Stimulated activated CD8-positive, alpha-beta memory T cell treated with anti-CD3 and anti-CD28 coated beads, Interleukin-4, amount 100 ng/mL, for 24 hours (primary cell): Measurements from ENCODE around the gene MILR1.
"Not testable (repeated sequence)": the region's sequence is repeated elsewhere in the genome, so short reads cannot be mapped to it uniquely, and the experiment has no call there.

Source experiments
- DNase-seq: peaks from one replicate; pipeline ENCODE4 v3.0.0-alpha.2; 2020; ENCODE audit warnings: low read depth

MILR1 gene

DNA sequence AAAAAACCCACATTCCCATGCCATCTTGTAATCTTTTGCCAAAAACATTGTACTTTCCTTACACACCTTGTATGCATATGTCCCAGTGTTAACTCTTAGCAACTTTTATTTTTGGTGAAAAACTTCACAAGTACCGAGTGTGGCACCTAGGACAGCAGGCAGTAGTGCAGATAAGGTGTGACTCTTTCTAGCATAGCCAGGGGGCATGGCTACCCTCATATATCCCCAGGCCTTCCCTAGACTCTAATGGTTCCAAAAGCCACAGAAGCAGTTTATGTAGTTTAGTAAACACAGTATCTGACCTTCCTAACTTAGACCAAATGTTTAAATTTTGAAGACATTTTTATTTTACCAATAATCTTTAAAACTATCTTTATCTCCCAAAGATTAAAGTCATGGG, 20.5 kb upstream of the MILR1 start:
- DNase-seq, result no peak

DNA sequence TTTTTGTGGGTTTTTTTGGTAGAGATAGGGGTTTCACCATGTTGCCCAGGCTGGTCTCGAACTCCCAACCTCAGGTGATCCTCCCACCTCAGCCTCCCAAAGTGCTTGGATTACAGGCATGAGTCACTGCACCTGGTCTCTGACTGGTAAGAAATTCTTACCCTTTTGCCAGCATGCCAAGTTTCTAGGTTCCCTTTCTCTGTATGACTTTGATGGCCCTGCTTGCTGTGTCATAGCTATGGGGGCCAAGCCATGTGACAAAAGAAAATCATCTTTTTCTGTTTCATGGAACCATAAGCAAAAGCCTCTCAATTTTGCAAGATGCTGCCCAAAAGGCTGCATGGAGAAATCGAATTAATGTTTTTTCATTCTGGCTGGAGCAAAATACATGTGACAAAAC, 18.9 kb upstream of the MILR1 start:
- DNase-seq, result not testable (repeated sequence)

DNA sequence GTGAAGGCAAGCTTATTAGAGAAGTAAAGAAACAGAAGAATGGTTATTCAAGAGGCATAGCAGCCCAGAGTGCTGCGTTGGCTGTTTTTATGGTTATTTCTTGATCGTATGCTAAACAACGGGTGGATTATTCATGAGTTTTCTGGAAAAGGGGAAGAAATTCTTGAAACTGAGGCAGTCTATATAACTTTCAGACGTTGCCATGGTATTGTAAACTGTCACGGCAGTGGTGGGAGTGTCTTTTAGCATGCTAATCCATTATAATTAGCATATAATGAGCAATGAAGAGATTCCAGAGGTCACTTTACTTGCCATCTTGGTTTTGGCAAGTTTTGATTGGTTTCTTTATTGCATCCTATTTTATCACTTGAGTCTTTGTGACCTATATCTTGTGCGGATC, 17.4 kb upstream of the MILR1 start:
- DNase-seq, result no peak

DNA sequence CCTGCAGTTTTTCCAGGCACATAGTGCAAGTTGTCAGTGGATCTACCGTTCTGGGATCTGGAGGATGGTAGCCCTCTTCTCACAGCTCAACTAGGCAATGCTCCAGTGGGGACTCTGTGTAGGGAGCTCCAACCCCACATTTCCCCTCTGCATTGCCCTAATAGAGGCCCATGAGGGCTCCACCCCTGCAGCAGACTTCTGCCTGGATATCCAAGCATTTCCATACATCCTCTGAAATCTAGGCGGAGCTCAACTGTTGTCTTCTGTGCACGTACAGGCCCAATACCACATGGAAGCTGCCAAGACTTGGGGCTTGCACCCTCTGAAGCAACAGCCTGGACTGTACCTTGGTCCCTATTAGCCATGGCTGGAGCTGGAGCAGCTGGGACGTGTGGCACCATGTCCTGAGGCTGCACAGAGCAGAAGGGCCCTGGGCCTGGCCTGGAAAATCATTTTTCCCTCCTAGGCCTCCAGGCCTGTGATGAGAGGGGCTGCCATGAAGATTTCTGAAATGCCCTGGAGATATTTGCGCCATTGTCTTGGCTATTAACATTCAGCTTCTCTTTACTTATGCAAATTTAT, 10.9 kb upstream of the MILR1 start:
- DNase-seq, result no peak

DNA sequence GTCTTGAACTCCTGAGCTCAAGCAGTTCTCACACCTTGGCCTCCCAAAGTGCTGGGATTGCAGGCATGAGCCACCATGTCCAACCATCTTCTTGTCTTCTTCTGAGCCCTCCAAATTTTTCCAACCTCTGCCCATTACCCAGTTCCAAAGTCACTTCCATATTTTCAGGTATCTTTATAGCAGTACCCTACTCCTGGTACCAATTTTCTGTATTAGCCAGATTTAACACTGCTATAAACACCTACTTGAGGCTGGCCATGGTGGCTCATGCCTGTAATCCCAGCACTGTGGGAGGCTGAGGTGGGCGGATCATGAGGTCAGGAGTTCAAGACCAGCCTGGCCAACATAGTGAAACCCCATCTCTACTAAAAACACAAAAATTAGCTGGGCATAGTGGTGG, 9.4 kb upstream of the MILR1 start:
- DNase-seq, result not testable (repeated sequence)

DNA sequence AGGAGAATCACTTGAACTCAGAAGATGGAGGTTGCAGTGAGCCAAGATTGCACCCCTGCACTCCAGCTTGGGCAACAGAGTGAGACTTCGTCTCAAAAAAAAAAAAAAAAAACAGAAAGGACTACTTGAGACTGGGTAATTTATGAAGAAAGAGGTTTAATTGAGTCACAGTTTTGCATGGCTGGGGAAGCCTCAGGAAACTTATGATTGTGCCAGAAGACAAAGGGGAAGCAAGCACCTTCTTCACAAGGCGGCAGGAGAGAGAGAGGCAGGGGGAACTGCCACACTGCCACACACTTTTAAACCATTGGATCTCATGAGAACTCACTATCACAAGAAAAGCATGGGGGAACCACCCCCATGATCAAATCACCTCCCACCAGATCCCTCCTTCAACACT, 9.0 kb upstream of the MILR1 start:
- no peak for DNase-seq

DNA sequence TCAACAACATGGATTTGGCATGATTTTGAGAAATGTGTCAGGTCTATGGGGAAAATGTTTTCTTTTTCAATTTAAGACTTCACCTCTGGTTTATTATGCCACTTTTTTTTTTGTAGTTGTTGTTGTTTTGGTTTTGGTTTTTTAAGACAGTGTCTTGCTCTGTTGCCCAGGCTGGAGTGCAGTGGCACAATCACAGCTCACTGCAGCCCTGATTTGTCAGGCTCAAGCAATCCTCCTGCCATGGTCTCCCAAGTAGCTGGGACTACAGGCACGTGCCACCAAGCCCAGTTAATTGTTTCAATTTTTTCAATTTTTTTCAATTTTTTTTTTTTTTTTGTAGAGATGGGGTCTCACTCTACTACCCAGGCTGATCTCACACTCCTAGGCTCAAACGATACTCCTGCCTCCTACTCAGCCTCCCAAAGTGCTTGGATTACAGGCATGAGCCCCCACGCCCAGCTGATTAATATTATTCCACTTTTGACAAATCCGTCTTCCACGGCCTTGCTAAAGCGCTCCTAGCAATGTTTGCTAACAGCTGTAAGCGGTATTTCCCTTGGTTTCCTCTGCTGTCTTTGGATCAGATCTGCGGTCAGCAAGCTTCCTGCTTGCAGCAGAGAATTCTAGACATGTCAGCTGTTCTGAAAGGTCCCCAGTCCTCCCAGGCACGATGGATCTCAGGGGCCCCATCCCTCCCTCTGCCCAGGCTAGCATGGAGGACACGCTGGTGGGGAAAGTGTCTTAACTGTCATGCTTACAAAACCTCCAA, 7.0 kb upstream of the MILR1 start:
- DNase-seq, result no peak

DNA sequence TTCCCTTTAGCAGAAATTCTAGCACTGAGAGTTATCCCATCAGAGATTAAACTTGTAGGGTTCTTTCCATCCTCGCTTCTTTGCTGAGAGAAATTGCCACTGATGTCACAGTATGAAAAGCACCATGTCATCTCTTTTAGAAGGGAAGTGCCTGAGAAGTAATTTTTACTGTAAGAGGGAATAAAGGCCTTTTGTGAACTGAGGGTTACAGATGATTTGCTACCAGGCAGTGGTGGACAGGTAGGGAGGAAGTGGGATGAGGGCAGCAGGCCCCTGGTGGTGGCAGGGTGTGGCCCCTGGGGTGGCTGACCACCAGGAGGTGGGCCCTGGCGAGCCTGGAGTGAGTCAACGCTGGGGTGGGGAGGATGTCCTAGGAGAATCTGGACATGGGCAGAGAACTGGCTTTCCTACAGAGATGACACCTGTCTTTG, 6.4 kb upstream of the MILR1 start:
- no peak for DNase-seq

DNA sequence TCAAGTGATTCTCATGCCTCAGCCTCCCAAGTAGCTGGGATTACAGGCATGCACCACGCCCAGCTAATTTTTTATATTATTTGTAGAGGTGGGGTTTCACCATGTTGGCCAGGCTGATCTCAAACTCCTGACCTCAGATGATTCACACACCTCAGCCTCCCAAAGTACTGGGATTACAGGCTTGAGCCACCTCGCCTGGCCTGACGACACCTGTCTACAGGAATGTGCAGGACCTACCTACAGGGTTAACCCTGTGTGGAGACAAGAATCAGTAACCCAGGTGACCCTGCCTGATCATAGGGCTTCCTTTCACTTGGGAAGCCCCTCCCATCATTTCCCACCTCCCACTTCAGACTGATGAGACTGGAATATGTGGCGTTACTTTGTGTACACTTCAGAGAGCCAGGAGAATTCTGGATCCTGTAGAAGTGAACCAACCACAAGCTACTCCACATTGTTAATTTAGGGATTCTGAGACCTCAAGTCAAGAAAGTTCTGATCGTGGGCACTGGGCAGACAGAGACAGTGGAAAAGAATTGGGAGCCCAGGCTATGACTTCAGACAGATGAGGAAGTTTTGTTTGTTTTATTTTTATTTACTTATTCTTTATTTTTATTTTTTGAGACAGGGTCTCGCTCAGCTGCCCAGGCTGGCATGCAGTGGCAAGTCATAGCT, 5.7 kb upstream of the MILR1 start:
- DNase-seq, result no peak

DNA sequence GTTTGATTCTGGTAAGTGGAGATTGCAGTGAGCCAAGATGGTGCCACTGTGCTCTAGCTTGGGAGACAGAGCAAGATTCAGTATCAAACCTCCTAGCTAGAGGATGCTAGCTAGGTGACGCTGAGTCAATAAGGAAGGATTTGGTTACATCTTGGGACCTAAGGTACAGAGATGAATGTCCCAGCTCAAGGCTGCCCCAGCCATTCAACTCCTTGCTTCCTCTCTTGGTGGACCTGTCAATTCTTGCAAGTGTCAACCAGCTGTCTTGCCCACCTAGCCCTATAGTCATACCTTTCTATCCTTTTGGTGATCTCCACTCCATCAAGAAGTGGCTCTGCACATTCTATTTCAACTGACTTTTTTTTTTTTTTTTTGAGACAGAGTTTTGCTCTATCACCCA, 1.4 kb upstream of the MILR1 start:
- no peak for DNase-seq

DNA sequence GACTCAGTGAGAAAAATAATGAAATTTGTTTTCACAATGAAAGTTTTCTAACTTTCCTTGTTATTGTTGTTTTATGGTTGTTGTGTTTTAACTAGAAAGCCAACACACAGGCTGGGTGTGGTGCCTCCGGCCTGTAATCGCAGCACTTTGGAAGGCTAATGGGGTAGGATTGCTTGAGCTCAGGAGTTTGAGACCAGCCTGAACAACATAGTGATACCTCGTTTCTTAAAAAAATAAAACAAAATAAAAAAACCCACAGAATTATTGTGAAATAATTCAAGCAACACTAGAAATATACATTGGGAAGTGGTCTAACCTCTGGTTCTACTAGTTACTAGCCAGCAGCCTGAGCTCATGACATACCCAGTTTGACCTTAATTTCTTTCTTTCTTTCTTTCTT, 630 bp downstream of the MILR1 start:
- no peak for DNase-seq

DNA sequence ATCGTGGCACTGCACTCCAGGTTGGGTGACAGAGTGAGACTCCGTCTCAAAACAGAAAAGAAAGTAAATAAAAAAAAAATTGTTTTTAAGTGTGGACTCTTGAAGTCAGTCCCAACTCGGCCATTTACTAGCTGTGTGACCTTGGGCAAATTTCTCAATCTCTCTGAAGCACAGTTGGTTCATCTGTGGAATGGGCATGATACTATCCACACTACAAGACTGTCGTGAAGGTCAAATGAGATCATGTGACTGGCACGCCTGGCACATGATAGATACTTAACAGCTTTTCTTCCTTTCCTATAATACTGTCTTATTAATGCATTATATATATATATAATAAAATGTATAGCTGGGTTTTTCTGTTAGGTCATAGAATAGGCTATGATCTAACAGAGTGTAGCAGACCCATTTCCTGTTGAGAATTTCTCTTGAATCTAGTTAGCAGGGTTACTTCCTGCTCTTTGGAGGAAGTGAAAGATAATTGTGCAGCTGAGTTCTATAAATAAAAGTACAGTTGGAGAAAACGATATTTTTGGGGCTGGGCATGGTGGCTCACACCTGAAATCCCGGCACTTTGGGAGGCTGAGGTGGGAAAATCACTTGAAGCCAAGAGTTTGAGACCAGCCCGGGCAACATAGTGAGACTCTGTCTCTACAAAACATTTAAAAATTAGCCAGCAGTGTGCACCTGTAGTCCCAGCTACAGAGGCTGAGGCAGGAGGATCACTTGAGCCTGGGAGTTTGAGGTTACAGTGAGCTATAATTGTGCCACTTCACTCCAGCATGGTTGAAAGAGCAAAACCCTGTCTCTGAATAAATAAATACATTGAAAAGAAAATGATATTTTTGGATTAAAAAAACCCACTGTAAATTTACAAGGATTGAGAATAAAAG, 7.3 kb downstream of the MILR1 start:
- DNase-seq, result no peak

DNA sequence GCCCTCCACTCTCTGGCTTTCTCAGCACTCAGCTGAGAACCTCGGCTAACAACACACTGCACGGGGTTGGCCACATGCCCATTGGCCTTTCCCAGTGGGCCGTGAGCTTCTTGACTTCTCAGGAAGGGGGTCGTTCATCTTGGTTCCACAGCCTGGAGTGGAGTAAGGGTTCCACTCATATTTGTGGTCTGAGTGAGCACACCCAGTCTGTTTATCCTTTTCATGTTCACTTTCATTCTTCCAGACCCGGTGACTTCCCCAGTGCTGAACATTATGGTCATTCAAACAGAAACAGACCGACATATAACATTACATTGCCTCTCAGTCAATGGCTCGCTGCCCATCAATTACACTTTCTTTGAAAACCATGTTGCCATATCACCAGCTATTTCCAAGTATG, 8.2 kb downstream of the MILR1 start:
- DNase-seq, result no peak

DNA sequence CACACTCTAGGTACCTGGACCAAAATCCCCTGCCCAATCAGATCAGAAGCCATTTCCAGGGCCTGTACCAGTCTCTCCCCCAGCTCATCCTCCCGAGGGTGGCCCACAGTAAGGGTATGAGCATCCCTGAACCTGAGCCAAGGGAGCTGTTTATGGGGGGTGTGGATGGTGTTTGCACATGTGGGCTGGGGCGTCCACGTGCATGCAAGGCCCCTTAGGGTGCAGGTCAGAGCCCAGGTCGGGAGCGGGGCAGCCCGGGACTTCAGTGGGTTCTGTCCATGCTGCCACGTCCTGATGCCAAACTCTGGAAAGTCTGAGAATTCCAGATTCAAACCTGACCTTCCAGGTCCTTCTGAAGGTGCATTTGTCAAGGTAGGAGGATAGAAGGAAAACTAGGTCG, 9.8 kb downstream of the MILR1 start:
- no peak for DNase-seq

DNA sequence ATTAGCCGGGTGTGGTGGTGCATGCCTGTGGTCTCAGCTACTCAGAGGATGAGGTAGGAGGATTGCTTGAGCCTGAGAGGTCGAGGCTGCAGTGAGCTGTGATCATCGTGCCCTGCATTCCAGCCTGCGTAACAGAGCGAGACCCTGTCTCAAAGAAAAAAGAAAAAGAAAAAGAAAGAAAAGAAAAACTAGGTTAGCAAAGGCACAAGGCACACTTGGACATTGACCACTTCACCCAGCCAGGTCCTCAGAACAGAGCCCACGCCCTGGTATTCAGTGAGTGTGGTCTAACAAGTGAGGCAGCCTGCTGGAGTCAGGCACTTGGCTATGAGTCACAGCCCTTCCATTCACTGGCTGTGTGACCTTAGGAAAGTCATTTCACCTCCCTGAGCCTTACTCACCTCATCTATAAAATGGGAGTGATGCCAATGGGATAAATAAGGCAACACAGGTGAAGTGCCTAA, 10.4 kb downstream of the MILR1 start:
- DNase-seq, result no peak

DNA sequence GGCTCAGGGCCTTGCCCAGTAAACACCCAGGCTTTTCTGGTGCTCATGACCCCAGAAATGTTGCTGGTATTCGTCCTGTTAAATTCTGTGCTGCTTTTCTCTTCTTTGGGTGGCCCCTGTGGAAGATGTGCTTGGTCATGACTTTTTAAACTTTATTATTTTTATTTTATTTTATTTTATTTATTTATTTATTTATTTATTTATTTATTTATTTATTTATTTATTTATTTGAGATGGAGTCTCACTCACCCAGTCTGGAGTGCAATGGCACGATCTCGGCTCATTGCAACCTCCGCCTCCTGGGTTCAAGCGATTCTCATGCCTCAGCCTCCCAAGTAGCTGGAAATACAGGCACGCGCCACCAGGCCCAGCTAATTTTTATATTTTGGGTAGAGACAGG, 10.9 kb downstream of the MILR1 start:
- DNase-seq, result not testable (repeated sequence)

DNA sequence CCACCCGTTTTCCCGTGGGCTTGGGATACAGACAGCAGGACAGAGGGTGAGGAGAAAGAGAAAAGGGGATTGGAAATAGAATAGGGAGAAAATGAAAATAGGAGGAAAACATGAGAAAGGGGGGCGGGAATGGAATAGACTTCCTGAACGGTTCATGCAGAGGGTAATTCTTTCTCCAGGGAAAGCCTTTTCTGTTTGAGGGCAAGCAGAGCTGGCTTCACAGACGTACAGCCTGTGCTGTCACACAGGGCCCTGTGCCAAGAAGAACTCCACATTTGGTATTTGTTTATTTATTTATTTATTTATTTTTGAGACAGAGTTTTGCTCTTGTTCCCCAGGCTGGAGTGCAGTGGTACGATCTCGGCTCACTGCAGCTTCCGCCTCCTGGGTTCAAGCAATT, 12.0 kb downstream of the MILR1 start:
- DNase-seq, result no peak

DNA sequence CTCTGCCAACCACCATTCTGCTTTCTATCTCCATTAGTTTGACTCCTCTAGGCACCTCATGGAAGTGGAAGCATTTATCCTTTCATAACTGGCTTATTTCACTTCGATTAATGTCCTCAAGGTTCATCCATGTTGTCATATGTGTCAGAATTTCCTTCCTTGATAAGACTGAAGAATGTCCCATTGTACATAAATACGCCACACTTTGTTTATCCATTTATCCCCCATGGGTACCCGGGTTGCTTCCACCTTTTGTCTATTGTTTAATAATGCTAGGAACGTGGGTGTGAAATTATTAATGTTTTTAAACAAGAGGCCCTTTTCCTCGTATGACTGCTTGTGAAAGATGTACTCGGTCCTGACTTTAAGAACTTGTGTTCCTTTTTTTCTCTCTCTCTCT, 12.9 kb downstream of the MILR1 start:
- no peak for DNase-seq

DNA sequence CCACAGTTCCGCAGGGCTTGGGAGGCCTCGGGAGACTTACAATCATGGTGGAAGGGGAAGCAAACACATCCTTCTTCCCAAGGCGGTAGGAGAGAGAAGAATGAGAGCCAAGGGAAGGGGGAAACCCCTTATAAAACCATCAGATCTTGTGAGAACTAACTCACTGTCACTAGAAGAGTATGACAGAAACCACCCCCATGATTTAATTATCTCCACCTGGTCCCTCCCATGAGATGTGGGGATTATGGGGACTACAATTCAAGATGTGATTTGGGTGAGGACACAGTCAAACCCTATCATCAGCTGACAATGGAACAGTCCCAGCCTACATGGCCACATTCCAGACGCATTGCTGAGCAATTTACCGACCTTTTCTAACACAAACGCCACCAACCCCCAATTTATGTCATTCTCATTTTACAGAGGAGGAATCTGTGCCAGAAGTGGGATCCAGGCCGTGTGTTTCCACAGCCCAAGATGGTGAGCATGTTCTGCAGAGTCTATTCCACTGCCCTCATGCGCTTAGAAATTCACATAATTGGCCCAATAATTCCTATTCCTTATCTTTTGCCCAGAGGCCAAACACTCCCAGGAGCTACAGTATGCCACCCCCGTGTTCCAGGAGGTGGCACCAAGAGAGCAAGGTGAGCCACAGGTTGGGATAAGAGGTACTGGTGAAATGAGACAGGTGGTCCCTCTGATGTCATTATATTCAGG, 17.3 kb downstream of the MILR1 start:
- DNase-seq, result no peak

DNA sequence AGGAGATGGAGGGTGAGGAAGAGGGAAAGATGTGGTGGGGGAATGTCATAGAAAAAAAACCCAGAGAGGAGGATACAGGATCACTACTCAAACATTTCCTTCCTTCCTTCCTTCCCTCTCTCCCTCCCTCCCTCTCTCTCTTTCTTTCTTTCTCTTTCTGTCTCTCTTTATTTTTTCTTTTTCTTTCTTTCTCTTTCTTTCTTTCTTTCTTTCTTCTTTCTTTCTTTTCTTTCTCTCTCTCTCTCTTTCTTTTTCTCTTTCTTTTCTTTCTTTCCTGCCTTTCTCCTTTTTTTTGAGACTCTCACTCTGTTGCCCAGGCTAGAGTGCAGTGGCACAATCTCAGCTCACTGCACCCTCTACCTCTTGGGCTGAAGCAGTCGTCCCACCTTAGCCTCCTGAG, 17.9 kb downstream of the MILR1 start:
- not testable (repeated sequence) for DNase-seq

DNA sequence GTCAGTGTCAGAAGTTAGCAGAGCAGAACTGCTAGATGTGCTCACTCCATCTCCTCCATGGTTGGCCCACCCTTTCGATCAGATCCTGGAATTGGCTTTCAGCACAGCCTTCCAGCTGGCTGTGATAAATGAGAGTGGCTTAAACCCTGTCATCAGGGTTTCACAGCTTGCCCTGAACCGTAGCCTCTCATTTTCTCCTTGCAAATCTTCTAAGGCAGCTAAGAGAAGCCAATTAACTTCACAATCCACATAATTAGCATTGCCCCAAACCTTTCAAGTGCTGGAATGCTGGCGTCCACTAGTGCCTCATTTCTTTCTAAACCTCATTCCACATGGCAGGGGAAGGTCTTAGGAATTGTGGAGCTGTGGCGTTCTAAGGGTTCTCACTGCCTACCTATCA, 21.7 kb downstream of the MILR1 start:
- DNase-seq, result no peak

DNA sequence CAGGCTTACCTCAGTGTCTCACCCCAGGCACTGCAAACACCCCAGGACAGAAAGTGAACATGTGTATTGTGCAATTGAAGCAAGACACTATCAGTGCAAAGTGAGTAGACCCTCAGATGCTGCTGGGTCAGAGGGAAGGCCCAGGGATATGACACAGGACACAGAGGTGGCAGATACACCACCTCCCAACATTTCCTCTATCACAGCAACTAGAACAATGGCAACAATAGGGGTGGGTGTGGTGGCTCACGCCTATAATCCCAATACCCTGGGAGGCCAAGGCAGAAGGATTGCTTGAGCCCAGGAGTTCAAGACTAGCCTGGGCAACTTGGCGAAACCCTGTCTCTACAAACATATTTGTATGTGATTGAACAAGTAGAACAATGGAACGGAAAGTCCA, 22.5 kb downstream of the MILR1 start:
- DNase-seq, result no peak
